ENCODE results near the gene CEP72. TPM values are rescaled to one million over a fixed set of nuclear protein-coding genes. Genes with fewer than 3 reads are reported as not detected.

Gene CEP72
- total RNA-seq, 2 donors from 2014 or later: 35.6 to 36.5 TPM

- peaks cover 9% of the 10 kb centered on the region for H3K36me3 Mint-ChIP-seq (ENCODE audit: low read depth)
- peak; percentile 92 for TF ChIP-seq CTCF (conservative IDR thresholded peaks at IDR 0.05)
- Histone ChIP-seq H3K9me3 (ENCODE audit: control insufficient read depth, low read length) (no peaks in the 10 kb centered on the region), H3K4me3 (ENCODE audit: low read length) (no peak overlapping the region), H3K27ac (ENCODE audit: low read depth, low read length) (peak overlapping the region; percentile 88), H3K27me3 (ENCODE audit: control insufficient read depth, insufficient read depth, low read length, poor library complexity, severe bottlenecking) (peaks cover 21% of the 10 kb centered on the region), H3K4me1 (ENCODE audit: control insufficient read depth, insufficient read depth, low read length) (peaks cover 13% of the 10 kb centered on the region), H3K36me3 (ENCODE audit: control insufficient read depth, insufficient read depth, low read length) (peaks cover 7% of the 10 kb centered on the region), H3K9ac (ENCODE audit: extremely low read depth, low read length, poor library complexity, severe bottlenecking) (peak overlapping the region; percentile 59)
- 49 to 50% methylated on average over 15 to 27 of the region's 27 CpGs for WGBS, 2 experiments (ENCODE audit: insufficient coverage in 1 of 2, insufficient read length in 1 of 2)
- no peaks in the 10 kb centered on the region for H3K9me3 Mint-ChIP-seq
- no peak overlapping the region for H3K27ac Mint-ChIP-seq
- peaks cover 23% of the 10 kb centered on the region for H3K27me3 Mint-ChIP-seq (ENCODE audit: insufficient read depth)
- no peak overlapping the region for H3K4me3 Mint-ChIP-seq
- peak; percentile 93 for DNase-seq
- H3K4me1 Mint-ChIP-seq: peaks cover 6% of the 10 kb centered on the region
Observed at GRCh38 chr5:671459-672328, 59.6 kb downstream of the CEP72 start.

- 19 to 50% methylated on average over 9 to 27 of the region's 27 CpGs for WGBS, 2 experiments (ENCODE audit: insufficient coverage in 1 of 2, insufficient read length in 1 of 2)
- Histone ChIP-seq H3K4me3 (ENCODE audit: low read length) (no peak overlapping the region), H3K36me3 (ENCODE audit: control insufficient read depth, insufficient read depth, low read length) (no peaks in the 10 kb centered on the region), H3K27me3 (ENCODE audit: control insufficient read depth, insufficient read depth, low read length, poor library complexity, severe bottlenecking) (peaks cover 28% of the 10 kb centered on the region), H3K9me3 (ENCODE audit: control insufficient read depth, low read length) (no peaks in the 10 kb centered on the region), H3K4me1 (ENCODE audit: control insufficient read depth, insufficient read depth, low read length) (peaks cover 13% of the 10 kb centered on the region), H3K9ac (ENCODE audit: extremely low read depth, low read length, poor library complexity, severe bottlenecking) (peak overlapping the region; percentile 61), H3K27ac (ENCODE audit: low read depth, low read length) (peak overlapping the region; percentile 88)
- peaks cover 2% of the 10 kb centered on the region for H3K36me3 Mint-ChIP-seq (ENCODE audit: low read depth)
- no peaks in the 10 kb centered on the region for H3K9me3 Mint-ChIP-seq
- no peak for TF ChIP-seq CTCF (conservative IDR thresholded peaks at IDR 0.05)
- peak overlapping the region; percentile 84 for H3K27ac Mint-ChIP-seq
- peaks cover 31% of the 10 kb centered on the region for H3K27me3 Mint-ChIP-seq (ENCODE audit: insufficient read depth)
- DNase-seq: peak; percentile 84
- H3K4me1 Mint-ChIP-seq: peaks cover 6% of the 10 kb centered on the region
- no peak overlapping the region for H3K4me3 Mint-ChIP-seq
Observed at GRCh38 chr5:672329-673160, 60.4 kb downstream of the CEP72 start.

- Histone ChIP-seq H3K36me3 (ENCODE audit: control insufficient read depth, insufficient read depth, low read length) (no peaks in the 10 kb centered on the region), H3K4me1 (ENCODE audit: control insufficient read depth, insufficient read depth, low read length) (peaks cover 13% of the 10 kb centered on the region), H3K9me3 (ENCODE audit: control insufficient read depth, low read length) (no peaks in the 10 kb centered on the region), H3K4me3 (ENCODE audit: low read length) (no peak overlapping the region), H3K27ac (ENCODE audit: low read depth, low read length) (peak overlapping the region; percentile 75), H3K9ac (ENCODE audit: extremely low read depth, low read length, poor library complexity, severe bottlenecking) (peak overlapping the region; percentile 61), H3K27me3 (ENCODE audit: control insufficient read depth, insufficient read depth, low read length, poor library complexity, severe bottlenecking) (peaks cover 28% of the 10 kb centered on the region)
- H3K4me3 Mint-ChIP-seq: no peak overlapping the region
- no peaks in the 10 kb centered on the region for H3K36me3 Mint-ChIP-seq (ENCODE audit: low read depth)
- no peaks in the 10 kb centered on the region for H3K9me3 Mint-ChIP-seq
- H3K27me3 Mint-ChIP-seq (ENCODE audit: insufficient read depth): peaks cover 32% of the 10 kb centered on the region
- no peak for TF ChIP-seq CTCF (conservative IDR thresholded peaks at IDR 0.05)
- DNase-seq: no peak
- H3K4me1 Mint-ChIP-seq: peaks cover 6% of the 10 kb centered on the region
- WGBS, 2 experiments (ENCODE audit: insufficient coverage in 1 of 2, insufficient read length in 1 of 2): 65 to 83% methylated on average over 9 to 19 of the region's 19 CpGs
- H3K27ac Mint-ChIP-seq: peak overlapping the region; percentile 84
Observed at GRCh38 chr5:673161-673830, 61.2 kb downstream of the CEP72 start.

All from endodermal cell (in vitro differentiated cells).